Measurements from ENCODE around the gene PPP1R15A. TPM values are rescaled to one million over a fixed set of nuclear protein-coding genes. Genes with fewer than 3 reads are reported as not detected.
A peak's percentile ranks its signal among the peaks of the same experiment; 100 is the strongest.

Gene PPP1R15A
- total RNA-seq, 1 experiment from 2014 or later: 17.0 TPM

DNA sequence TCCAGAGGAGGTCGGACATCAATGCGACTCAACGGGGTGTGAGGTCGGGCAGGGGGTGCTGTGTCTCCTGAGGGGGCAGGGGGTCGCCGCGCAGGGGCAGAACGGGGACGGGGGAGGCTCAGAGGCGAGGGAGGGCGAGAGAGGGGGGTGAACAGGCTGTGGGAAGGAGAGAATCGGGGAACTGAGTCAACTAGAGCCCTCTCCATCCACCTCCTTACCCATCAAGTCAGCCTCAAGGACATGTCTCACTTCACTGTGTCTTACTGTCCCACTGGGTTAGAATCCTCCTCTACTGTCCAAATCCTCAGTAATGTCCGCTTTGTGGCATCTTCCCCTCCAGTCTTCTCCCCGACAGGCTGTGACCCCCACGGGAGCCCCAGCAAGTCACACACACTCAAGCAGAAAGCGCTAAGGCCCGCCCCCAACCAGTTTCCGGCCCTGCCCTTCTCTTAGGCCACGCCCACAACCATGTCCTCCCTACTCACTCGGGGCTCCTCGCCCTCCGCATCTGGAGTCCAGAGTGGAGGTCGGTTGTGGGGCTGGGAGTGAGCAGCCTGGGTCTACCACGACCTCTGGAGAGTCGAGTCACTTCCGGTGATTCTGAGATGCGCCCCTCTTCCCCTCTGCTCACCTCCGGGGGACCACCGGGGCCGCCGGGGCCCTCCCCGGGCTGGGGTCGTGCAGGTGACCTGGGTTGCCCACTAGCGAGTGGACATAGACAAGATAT is 13.1 kb upstream of the PPP1R15A start:
- peak overlapping the region; percentile 87; the same call in 1 of the 2 replicates for H3K27ac Mint-ChIP-seq
- peak; percentile 43 for ATAC-seq
- H3K27me3 Mint-ChIP-seq (ENCODE audit: low read depth): no peaks in the 10 kb centered on the region; the same call in 1 of the 2 replicates
- CTCF ChIA-PET: interaction anchor here (0.8 to 1.5 kb wide), 7 partner anchors 14 to 134 kb away, joined by 3 to 10 read pairs (median 7); partner anchors contain the start of genes GYS1 and RUVBL2
- H3K36me3 Mint-ChIP-seq: no peaks in the 10 kb centered on the region
- H3K4me1 Mint-ChIP-seq: peaks cover 10% of the 10 kb centered on the region
- no peaks in the 10 kb centered on the region for H3K9me3 Mint-ChIP-seq
- POLR2A ChIA-PET: interaction anchor here (0.6 to 1.1 kb wide), 4 partner anchors 41 to 1010 kb away, joined by 3 to 4 read pairs (median 4); partner anchors contain the start of gene NUCB1
- peak overlapping the region; percentile 50 for H3K4me3 Mint-ChIP-seq
- peak; percentile 76 for DNase-seq (ENCODE audit: low spot score)
- no peak for TF ChIP-seq JAZF1 (CRISPR knock-in tag; IDR thresholded peaks at IDR 0.05)
- no peak for TF ChIP-seq SMAD3 (CRISPR knock-in tag; IDR thresholded peaks at IDR 0.05; ENCODE audit: borderline replicate concordance)
- TF ChIP-seq, protein P1, sequence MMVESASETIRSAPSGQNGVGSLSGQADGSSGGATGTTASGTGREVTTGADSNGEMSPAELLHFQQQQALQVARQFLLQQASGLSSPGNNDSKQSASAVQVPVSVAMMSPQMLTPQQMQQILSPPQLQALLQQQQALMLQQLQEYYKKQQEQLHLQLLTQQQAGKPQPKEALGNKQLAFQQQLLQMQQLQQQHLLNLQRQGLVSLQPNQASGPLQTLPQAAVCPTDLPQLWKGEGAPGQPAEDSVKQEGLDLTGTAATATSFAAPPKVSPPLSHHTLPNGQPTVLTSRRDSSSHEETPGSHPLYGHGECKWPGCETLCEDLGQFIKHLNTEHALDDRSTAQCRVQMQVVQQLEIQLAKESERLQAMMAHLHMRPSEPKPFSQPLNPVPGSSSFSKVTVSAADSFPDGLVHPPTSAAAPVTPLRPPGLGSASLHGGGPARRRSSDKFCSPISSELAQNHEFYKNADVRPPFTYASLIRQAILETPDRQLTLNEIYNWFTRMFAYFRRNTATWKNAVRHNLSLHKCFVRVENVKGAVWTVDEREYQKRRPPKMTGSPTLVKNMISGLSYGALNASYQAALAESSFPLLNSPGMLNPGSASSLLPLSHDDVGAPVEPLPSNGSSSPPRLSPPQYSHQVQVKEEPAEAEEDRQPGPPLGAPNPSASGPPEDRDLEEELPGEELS (CRISPR knock-in tag; IDR thresholded peaks at IDR 0.05): no peak
- TF ChIP-seq ESRRA (CRISPR knock-in tag; IDR thresholded peaks at IDR 0.05; ENCODE audit: borderline replicate concordance): no peak
- TF ChIP-seq, protein P2, sequence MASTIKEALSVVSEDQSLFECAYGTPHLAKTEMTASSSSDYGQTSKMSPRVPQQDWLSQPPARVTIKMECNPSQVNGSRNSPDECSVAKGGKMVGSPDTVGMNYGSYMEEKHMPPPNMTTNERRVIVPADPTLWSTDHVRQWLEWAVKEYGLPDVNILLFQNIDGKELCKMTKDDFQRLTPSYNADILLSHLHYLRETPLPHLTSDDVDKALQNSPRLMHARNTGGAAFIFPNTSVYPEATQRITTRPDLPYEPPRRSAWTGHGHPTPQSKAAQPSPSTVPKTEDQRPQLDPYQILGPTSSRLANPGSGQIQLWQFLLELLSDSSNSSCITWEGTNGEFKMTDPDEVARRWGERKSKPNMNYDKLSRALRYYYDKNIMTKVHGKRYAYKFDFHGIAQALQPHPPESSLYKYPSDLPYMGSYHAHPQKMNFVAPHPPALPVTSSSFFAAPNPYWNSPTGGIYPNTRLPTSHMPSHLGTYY (CRISPR knock-in tag; IDR thresholded peaks at IDR 0.05): no peak
- no peak for TF ChIP-seq ELF4 (CRISPR knock-in tag; IDR thresholded peaks at IDR 0.05; ENCODE audit: low read depth)
- TF ChIP-seq GTF2I (CRISPR knock-in tag; conservative IDR thresholded peaks at IDR 0.05): no peak
- TF ChIP-seq ZNF121 (CRISPR knock-in tag; IDR thresholded peaks at IDR 0.05): no peak
- TF ChIP-seq, protein P3, sequence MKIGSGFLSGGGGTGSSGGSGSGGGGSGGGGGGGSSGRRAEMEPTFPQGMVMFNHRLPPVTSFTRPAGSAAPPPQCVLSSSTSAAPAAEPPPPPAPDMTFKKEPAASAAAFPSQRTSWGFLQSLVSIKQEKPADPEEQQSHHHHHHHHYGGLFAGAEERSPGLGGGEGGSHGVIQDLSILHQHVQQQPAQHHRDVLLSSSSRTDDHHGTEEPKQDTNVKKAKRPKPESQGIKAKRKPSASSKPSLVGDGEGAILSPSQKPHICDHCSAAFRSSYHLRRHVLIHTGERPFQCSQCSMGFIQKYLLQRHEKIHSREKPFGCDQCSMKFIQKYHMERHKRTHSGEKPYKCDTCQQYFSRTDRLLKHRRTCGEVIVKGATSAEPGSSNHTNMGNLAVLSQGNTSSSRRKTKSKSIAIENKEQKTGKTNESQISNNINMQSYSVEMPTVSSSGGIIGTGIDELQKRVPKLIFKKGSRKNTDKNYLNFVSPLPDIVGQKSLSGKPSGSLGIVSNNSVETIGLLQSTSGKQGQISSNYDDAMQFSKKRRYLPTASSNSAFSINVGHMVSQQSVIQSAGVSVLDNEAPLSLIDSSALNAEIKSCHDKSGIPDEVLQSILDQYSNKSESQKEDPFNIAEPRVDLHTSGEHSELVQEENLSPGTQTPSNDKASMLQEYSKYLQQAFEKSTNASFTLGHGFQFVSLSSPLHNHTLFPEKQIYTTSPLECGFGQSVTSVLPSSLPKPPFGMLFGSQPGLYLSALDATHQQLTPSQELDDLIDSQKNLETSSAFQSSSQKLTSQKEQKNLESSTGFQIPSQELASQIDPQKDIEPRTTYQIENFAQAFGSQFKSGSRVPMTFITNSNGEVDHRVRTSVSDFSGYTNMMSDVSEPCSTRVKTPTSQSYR (CRISPR knock-in tag; IDR thresholded peaks at IDR 0.05): no peak
- no peak for TF ChIP-seq ZNF232 (CRISPR knock-in tag; IDR thresholded peaks at IDR 0.05)
- TF ChIP-seq, protein P4, sequence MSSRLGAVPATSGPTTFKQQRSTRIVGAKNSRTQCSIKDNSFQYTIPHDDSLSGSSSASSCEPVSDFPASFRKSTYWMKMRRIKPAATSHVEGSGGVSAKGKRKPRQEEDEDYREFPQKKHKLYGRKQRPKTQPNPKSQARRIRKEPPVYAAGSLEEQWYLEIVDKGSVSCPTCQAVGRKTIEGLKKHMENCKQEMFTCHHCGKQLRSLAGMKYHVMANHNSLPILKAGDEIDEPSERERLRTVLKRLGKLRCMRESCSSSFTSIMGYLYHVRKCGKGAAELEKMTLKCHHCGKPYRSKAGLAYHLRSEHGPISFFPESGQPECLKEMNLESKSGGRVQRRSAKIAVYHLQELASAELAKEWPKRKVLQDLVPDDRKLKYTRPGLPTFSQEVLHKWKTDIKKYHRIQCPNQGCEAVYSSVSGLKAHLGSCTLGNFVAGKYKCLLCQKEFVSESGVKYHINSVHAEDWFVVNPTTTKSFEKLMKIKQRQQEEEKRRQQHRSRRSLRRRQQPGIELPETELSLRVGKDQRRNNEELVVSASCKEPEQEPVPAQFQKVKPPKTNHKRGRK (CRISPR knock-in tag; IDR thresholded peaks at IDR 0.05; ENCODE audit: borderline replicate concordance): no peak
- TF ChIP-seq FOXP1 (CRISPR knock-in tag; IDR thresholded peaks at IDR 0.05; ENCODE audit: borderline replicate concordance): no peak
- TF ChIP-seq, protein P5, sequence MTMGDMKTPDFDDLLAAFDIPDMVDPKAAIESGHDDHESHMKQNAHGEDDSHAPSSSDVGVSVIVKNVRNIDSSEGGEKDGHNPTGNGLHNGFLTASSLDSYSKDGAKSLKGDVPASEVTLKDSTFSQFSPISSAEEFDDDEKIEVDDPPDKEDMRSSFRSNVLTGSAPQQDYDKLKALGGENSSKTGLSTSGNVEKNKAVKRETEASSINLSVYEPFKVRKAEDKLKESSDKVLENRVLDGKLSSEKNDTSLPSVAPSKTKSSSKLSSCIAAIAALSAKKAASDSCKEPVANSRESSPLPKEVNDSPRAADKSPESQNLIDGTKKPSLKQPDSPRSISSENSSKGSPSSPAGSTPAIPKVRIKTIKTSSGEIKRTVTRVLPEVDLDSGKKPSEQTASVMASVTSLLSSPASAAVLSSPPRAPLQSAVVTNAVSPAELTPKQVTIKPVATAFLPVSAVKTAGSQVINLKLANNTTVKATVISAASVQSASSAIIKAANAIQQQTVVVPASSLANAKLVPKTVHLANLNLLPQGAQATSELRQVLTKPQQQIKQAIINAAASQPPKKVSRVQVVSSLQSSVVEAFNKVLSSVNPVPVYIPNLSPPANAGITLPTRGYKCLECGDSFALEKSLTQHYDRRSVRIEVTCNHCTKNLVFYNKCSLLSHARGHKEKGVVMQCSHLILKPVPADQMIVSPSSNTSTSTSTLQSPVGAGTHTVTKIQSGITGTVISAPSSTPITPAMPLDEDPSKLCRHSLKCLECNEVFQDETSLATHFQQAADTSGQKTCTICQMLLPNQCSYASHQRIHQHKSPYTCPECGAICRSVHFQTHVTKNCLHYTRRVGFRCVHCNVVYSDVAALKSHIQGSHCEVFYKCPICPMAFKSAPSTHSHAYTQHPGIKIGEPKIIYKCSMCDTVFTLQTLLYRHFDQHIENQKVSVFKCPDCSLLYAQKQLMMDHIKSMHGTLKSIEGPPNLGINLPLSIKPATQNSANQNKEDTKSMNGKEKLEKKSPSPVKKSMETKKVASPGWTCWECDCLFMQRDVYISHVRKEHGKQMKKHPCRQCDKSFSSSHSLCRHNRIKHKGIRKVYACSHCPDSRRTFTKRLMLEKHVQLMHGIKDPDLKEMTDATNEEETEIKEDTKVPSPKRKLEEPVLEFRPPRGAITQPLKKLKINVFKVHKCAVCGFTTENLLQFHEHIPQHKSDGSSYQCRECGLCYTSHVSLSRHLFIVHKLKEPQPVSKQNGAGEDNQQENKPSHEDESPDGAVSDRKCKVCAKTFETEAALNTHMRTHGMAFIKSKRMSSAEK (CRISPR knock-in tag; IDR thresholded peaks at IDR 0.05; ENCODE audit: borderline replicate concordance): no peak
- TF ChIP-seq, protein P6, sequence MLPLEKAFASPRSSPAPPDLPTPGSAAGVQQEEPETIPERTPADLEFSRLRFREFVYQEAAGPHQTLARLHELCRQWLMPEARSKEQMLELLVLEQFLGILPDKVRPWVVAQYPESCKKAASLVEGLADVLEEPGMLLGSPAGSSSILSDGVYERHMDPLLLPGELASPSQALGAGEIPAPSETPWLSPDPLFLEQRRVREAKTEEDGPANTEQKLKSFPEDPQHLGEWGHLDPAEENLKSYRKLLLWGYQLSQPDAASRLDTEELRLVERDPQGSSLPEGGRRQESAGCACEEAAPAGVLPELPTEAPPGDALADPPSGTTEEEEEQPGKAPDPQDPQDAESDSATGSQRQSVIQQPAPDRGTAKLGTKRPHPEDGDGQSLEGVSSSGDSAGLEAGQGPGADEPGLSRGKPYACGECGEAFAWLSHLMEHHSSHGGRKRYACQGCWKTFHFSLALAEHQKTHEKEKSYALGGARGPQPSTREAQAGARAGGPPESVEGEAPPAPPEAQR (CRISPR knock-in tag; IDR thresholded peaks at IDR 0.05): no peak
- TF ChIP-seq RORB (CRISPR knock-in tag; IDR thresholded peaks at IDR 0.05): no peak
- TF ChIP-seq, protein P7, sequence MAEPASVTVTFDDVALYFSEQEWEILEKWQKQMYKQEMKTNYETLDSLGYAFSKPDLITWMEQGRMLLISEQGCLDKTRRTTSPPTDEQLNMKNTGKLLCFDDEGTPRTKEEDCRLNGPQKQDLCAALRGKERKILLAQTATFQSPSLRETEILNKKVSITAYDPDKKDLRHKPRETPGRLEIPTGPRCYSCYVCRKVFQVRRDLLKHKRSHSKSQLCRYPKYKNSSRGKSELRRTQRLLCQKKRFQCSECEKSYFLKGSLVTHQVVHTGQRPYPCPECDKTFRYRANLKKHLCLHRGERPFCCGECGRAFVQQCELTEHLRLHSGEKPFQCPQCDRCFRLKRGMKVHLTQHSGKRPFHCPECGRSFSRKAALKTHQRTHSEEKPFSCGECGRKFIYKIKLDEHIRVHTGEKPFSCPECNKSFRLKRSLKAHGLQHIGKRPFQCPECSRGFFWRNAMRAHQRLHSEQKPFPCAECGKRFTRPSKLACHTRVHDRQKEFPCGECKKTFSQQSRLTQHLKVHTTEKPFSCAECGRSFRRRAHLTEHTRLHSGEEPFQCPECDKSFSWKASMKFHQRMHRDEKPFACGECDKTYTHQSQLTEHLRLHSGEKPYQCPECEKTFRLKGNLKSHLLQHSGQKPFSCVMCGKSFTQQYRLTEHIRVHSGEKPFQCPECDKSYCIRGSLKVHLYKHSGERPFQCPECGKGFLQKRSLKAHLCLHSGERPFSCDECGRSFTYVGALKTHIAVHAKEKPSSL (CRISPR knock-in tag; conservative IDR thresholded peaks at IDR 0.05): no peak
